GM19324 (cell line): Measurements from ENCODE around the gene CCDC40.
"Not testable (repeated sequence)": the region's sequence is repeated elsewhere in the genome, so short reads cannot be mapped to it uniquely, and the experiment has no call there.

Experiments used
- ATAC-seq: cut with Tn5 transposase; IDR thresholded peaks from one replicate; pipeline ENCODE4 v1.9.1; 2021; ENCODE audit warnings: mild to moderate bottlenecking, moderate library complexity; ENCODE audit not compliant: unreplicated experiment, low FRiP score

Gene CCDC40

GRCh38 chr17:80072410-80072809, 36.0 kb downstream of the CCDC40 start:
- ATAC-seq = no peak

GRCh38 chr17:80080081-80080480, 43.6 kb downstream of the CCDC40 start:
- no peak for ATAC-seq

- no peak for ATAC-seq
These were observed 45.2 kb downstream of the CCDC40 start for GRCh38 chr17:80081596-80081995.

GRCh38 chr17:80082403-80083135, 46.1 kb downstream of the CCDC40 start:
- no peak for ATAC-seq

GRCh38 chr17:80083136-80083661, 46.8 kb downstream of the CCDC40 start:
- no peak for ATAC-seq

- ATAC-seq = no peak
These were observed 48.3 kb downstream of the CCDC40 start for GRCh38 chr17:80084773-80085172.

GRCh38 chr17:80086081-80086480, 49.6 kb downstream of the CCDC40 start:
- ATAC-seq = no peak

- ATAC-seq = no peak
These were observed 50.2 kb downstream of the CCDC40 start for GRCh38 chr17:80086616-80087015.

- ATAC-seq = no peak
These were observed 51.2 kb downstream of the CCDC40 start for GRCh38 chr17:80087346-80088265.

- ATAC-seq = no peak
These were observed 53.3 kb downstream of the CCDC40 start for GRCh38 chr17:80089762-80090161.

- not testable (repeated sequence) for ATAC-seq
These were observed 53.7 kb downstream of the CCDC40 start for GRCh38 chr17:80090164-80090563.

- no peak for ATAC-seq
These were observed 54.9 kb downstream of the CCDC40 start for GRCh38 chr17:80091376-80091775.

GRCh38 chr17:80092959-80093358, 56.5 kb downstream of the CCDC40 start:
- ATAC-seq = no peak

GRCh38 chr17:80095038-80095843, 58.8 kb downstream of the CCDC40 start:
- ATAC-seq = no peak

- no peak for ATAC-seq
These were observed 59.5 kb downstream of the CCDC40 start for GRCh38 chr17:80095844-80096475.

GRCh38 chr17:80096561-80097021, 60.1 kb downstream of the CCDC40 start:
- no peak for ATAC-seq

- no peak for ATAC-seq
These were observed 60.7 kb downstream of the CCDC40 start for GRCh38 chr17:80097127-80097621.

- ATAC-seq = no peak
These were observed 61.6 kb downstream of the CCDC40 start for GRCh38 chr17:80097844-80098691.
